ENCODE measurements around the gene UXS1.
A peak's percentile ranks its signal among the peaks of the same experiment; 100 is the strongest.
"Not testable (repeated sequence)": the region's sequence is repeated elsewhere in the genome, so short reads cannot be mapped to it uniquely, and the experiment has no call there.

The UXS1 gene

GRCh38 chr2:106140113-106140512 lies 54.0 kb downstream of the UXS1 start:
- TF ChIP-seq CTCF (IDR thresholded peaks at IDR 0.05; ENCODE audit: borderline replicate concordance, insufficient read depth, low read depth, low read length): no peak
- no peak overlapping the region for H3K4me3 ChIP-seq (ENCODE audit: low read depth, low read length)

- no peak overlapping the region for H3K4me3 ChIP-seq (ENCODE audit: low read depth, low read length)
- TF ChIP-seq CTCF (IDR thresholded peaks at IDR 0.05; ENCODE audit: borderline replicate concordance, insufficient read depth, low read depth, low read length): no peak
Observed at GRCh38 chr2:106139238-106139935, 54.7 kb downstream of the UXS1 start.

- no peak overlapping the region for H3K4me3 ChIP-seq (ENCODE audit: low read depth, low read length)
- no peak for TF ChIP-seq CTCF (IDR thresholded peaks at IDR 0.05; ENCODE audit: borderline replicate concordance, insufficient read depth, low read depth, low read length)
Observed at GRCh38 chr2:106138543-106139237, 55.4 kb downstream of the UXS1 start.

GRCh38 chr2:106137731-106138521 lies 56.2 kb downstream of the UXS1 start:
- H3K4me3 ChIP-seq (ENCODE audit: low read depth, low read length): no peak overlapping the region
- TF ChIP-seq CTCF (IDR thresholded peaks at IDR 0.05; ENCODE audit: borderline replicate concordance, insufficient read depth, low read depth, low read length): no peak

GRCh38 chr2:106131192-106131591 lies 62.9 kb downstream of the UXS1 start:
- H3K4me3 ChIP-seq (ENCODE audit: low read depth, low read length): not testable (repeated sequence)

- TF ChIP-seq CTCF (IDR thresholded peaks at IDR 0.05; ENCODE audit: borderline replicate concordance, insufficient read depth, low read depth, low read length): no peak
- H3K4me3 ChIP-seq (ENCODE audit: low read depth, low read length): peak overlapping the region; percentile 37
Observed at GRCh38 chr2:106130251-106130998, 63.7 kb downstream of the UXS1 start.

- TF ChIP-seq CTCF (IDR thresholded peaks at IDR 0.05; ENCODE audit: borderline replicate concordance, insufficient read depth, low read depth, low read length): no peak
- no peak overlapping the region for H3K4me3 ChIP-seq (ENCODE audit: low read depth, low read length)
Observed at GRCh38 chr2:106129592-106129991, 64.5 kb downstream of the UXS1 start.

All from GM12875 (cell line).